PC-9 (cell line): Measurements from ENCODE around the gene CHP2.

Source experiments
- EZH2 ChIP-seq: fragments of 200-600 bp; sonication (generic); IDR thresholded peaks from 2 replicates; pipeline ENCODE4 v1.8.0; 2017; ENCODE audit warnings: antibody characterized with exemption, low read depth
- TF ChIP-seq, protein P1 (sequence below): fragments of 200-600 bp; sonication (generic); conservative IDR thresholded peaks from 2 replicates; pipeline ENCODE4 v1.6.1; 2017; ENCODE audit warnings: mixed run types, antibody characterized with exemption, mild to moderate bottlenecking, moderate library complexity

GRCh38 chr16:23757937-23758619 lies 3.3 kb downstream of the CHP2 start:
- TF ChIP-seq, protein P1, sequence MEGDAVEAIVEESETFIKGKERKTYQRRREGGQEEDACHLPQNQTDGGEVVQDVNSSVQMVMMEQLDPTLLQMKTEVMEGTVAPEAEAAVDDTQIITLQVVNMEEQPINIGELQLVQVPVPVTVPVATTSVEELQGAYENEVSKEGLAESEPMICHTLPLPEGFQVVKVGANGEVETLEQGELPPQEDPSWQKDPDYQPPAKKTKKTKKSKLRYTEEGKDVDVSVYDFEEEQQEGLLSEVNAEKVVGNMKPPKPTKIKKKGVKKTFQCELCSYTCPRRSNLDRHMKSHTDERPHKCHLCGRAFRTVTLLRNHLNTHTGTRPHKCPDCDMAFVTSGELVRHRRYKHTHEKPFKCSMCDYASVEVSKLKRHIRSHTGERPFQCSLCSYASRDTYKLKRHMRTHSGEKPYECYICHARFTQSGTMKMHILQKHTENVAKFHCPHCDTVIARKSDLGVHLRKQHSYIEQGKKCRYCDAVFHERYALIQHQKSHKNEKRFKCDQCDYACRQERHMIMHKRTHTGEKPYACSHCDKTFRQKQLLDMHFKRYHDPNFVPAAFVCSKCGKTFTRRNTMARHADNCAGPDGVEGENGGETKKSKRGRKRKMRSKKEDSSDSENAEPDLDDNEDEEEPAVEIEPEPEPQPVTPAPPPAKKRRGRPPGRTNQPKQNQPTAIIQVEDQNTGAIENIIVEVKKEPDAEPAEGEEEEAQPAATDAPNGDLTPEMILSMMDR: no peak
- no peak for TF ChIP-seq EZH2
